ENCODE results near the gene EME1. TPM values are rescaled to one million over a fixed set of nuclear protein-coding genes. Genes with fewer than 3 reads are reported as not detected.
A peak's percentile ranks its signal among the peaks of the same experiment; 100 is the strongest.

The EME1 gene
- total RNA-seq, 1 donor from 2014 or later: 1.8 TPM

- Histone ChIP-seq H3K4me1 (peaks cover 18% of the 10 kb centered on the region), H3K27me3 (ENCODE audit: low read depth) (no peaks in the 10 kb centered on the region), H3K9me3 (no peaks in the 10 kb centered on the region), H3K4me3 (no peak overlapping the region), H3K36me3 (peaks cover 65% of the 10 kb centered on the region), H3K27ac (no peak overlapping the region)
- ATAC-seq: no peak
- intact Hi-C loops (cut with DNase I): no loop called here
- no peak for DNase-seq
- no peak for TF ChIP-seq CTCF (IDR thresholded peaks at IDR 0.05)
Measured at GRCh38 chr17:50367401-50367800, 5.6 kb upstream of the EME1 start.

GRCh38 chr17:50370052-50370451 lies 3.0 kb upstream of the EME1 start:
- Histone ChIP-seq H3K9me3 (no peaks in the 10 kb centered on the region), H3K4me1 (peaks cover 22% of the 10 kb centered on the region), H3K4me3 (no peak overlapping the region), H3K27me3 (ENCODE audit: low read depth) (no peaks in the 10 kb centered on the region), H3K27ac (no peak overlapping the region), H3K36me3 (peaks cover 58% of the 10 kb centered on the region)
- ATAC-seq: no peak
- no peak for DNase-seq
- TF ChIP-seq CTCF (IDR thresholded peaks at IDR 0.05): no peak
- intact Hi-C loops (cut with DNase I): no loop called here

- intact Hi-C loops (cut with DNase I): no loop called here
Measured at GRCh38 chr17:50371526-50371925, 1.5 kb upstream of the EME1 start.

GRCh38 chr17:50372222-50372757 lies 739 bp upstream of the EME1 start:
- TF ChIP-seq CTCF (IDR thresholded peaks at IDR 0.05): no peak
- H3K4me1 ChIP-seq: peaks cover 22% of the 10 kb centered on the region
- intact Hi-C loops (cut with DNase I): no loop called here
- H3K27me3 ChIP-seq (ENCODE audit: low read depth): no peaks in the 10 kb centered on the region
- ATAC-seq (peak in 1 of 2 donors; percentile 6), DNase-seq (no peak)
- peaks cover 36% of the 10 kb centered on the region for H3K36me3 ChIP-seq
- peak overlapping the region; percentile 92 for H3K27ac ChIP-seq
- peak overlapping the region; percentile 76 for H3K4me3 ChIP-seq
- no peaks in the 10 kb centered on the region for H3K9me3 ChIP-seq

More at GRCh38 chr17:50371526-50371925, 1.5 kb upstream of the EME1 start:
- Histone ChIP-seq H3K36me3 (peaks cover 44% of the 10 kb centered on the region), H3K9me3 (no peaks in the 10 kb centered on the region), H3K4me1 (peaks cover 22% of the 10 kb centered on the region), H3K27ac (no peak overlapping the region), H3K27me3 (ENCODE audit: low read depth) (no peaks in the 10 kb centered on the region), H3K4me3 (no peak overlapping the region)
- DNase-seq (no peak), ATAC-seq (no peak)
- no peak for TF ChIP-seq CTCF (IDR thresholded peaks at IDR 0.05)

GRCh38 chr17:50373705-50374104 lies 676 bp downstream of the EME1 start:
- Histone ChIP-seq H3K36me3 (peaks cover 22% of the 10 kb centered on the region), H3K4me3 (peak overlapping the region; percentile 76), H3K9me3 (no peaks in the 10 kb centered on the region), H3K27me3 (ENCODE audit: low read depth) (no peaks in the 10 kb centered on the region), H3K4me1 (peaks cover 22% of the 10 kb centered on the region), H3K27ac (no peak overlapping the region)
- TF ChIP-seq CTCF (IDR thresholded peaks at IDR 0.05): no peak
- DNase-seq: no peak
- intact Hi-C loops (cut with DNase I): no loop called here
- ATAC-seq: no peak
